Stimulated activated CD4-positive, alpha-beta T cell treated with anti-CD3 and anti-CD28 coated beads, Interleukin-12 subunit alpha, Interleukin-12 subunit beta, amount 100 ng/mL, for 48 hours (primary cell): ENCODE data around the gene RASGEF1B.
"Not testable (repeated sequence)": the region's sequence is repeated elsewhere in the genome, so short reads cannot be mapped to it uniquely, and the experiment has no call there.

Source experiments
- DNase-seq, 3 donors: peaks; one replicate each; pipeline ENCODE4 v3.0.0-alpha.2; 2020; ENCODE audit warnings: low read depth in 2 of 3, low spot score in 1 of 3

The RASGEF1B gene

DNA sequence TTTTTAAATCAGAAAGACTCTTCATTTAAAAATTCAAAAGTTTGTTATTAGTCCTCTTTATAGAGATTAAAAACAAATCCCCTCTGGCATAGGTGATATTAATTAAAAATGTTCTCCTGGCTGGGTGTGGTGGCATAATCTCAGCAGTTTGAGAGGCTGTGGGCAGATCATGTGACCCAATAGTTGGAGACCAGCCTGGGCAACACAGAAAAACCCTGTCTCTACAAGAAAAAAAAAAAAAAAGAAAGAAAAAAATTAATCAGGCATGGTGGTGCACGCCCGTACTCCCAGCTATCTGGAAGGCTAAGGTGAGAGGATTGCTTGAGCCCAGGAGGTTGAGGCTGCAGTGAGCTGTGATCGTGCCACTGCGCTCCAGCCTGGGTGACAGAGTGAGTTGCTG is 38.9 kb downstream of the RASGEF1B start:
- DNase-seq = no peak

DNA sequence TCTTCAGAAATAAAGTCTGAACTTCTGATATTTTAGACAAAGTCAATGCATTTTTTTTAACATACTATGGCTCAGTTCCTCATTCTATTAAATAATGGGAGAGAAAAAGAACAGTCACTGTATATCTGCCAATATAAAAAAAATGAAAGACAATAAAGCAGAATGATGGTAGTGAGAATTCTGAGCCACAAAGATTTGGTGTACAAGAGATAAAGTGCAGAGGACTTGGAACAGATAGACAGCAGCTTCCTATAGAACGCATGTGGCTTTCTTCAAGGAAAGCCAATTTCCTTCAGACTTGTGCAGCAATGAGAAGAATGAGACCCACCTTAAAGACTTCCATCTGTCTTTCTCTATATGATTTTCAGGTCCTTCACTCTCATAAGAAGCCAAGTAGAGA is 39.7 kb downstream of the RASGEF1B start:
- DNase-seq = no peak

DNA sequence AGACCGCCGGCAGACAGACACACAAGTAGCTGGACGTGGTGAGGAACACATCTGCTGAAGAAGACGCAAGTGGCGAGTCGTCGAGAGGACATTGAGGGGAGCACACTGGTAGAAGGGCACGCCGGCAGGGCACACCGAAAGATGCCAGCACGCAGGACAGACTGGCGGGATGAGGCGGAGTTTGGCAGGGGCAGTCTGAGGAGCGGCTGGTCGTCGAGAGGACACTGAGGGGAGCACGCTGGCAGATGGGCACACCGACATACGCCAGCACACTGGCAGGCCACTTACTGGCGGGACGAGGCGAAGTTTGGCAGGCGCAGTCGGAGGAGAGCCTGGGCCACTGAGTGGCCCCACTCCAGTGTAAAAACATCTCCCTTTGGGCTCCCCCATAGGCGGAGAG is 42.1 kb downstream of the RASGEF1B start:
- DNase-seq = no peak

DNA sequence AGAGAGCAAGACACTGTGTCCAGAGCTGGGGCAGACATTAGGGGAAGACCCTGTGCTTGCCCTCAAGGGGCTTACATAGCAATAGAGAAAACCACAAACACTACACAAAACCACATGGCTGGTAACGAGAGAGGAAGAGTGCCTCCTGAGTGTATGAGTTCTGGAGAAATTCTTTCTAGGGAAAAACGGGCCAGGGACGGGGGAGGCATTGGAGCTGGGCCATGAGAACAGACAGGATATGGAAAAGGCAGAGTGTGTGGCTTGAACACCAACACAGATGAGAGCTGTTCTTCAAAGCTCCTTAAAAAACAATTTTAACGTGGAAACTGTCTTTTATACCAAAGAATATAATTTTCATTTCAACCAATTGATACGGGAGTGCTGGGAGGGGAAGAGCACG is 42.7 kb downstream of the RASGEF1B start:
- no peak for DNase-seq

DNA sequence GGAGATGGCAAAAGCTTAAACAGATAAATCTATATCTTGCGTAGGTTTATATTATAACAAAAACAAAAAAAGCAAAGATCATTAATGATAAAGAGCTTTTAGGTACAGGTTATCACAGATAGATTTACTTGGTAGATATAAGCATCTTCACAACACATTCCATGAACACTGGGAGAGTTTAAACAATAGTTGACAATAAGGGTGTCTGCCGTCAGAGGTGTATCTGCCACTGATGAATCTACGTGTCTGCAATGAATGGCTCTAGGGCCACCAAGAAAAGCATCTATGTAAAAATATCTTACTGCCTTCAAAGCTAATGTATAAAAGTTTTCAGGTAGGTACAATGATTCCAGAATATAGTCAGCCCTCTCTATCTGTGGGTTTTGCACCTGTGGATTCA is 43.7 kb downstream of the RASGEF1B start:
- no peak for DNase-seq

DNA sequence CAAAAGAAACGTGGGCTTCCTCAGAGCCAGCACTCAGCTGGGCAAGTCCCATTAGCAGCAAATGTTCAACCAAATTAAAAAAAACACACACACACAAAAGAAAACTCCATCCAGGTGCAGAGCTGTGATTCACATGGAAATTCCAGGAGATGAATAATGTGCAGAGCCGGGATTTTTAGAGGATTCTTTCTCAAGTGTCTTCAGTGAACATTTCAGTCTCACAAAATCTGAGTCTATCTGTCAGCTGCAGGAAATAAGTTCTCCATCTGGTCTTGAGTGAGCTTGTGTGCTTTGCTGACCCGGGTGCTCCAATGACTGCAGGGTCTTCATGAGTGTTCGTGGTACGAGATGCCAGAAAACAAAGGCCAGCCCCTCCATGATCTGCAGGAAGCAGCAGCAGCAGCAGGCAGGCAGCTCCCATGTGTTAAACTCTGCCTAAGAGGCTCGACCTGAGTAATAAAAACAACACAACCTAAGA is 44.3 kb downstream of the RASGEF1B start:
- no peak for DNase-seq

DNA sequence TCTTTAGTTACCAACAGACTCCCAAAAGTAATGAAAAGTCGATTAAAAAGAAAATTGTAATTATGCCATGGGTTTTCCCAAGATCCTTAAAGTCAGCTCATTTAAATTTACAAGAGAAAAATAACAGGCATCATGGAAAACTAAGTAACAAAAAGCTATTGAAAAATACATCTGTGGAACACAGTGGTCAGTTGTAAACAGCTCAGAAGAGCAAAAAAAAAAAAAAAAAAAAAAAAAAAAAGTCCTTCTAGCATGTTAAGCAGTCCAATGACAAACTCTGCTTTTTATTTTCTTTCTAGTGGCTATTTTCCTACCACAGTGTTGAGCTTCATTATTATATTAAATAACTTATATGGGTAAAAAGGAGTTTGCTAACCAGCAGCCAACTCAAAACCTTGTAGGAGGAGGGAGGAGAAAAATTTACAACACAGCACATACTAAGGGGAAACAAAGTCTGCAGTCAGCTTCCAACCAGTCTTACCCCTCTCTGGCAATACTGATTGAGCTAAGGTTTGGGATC is 44.9 kb downstream of the RASGEF1B start:
- DNase-seq = no peak

DNA sequence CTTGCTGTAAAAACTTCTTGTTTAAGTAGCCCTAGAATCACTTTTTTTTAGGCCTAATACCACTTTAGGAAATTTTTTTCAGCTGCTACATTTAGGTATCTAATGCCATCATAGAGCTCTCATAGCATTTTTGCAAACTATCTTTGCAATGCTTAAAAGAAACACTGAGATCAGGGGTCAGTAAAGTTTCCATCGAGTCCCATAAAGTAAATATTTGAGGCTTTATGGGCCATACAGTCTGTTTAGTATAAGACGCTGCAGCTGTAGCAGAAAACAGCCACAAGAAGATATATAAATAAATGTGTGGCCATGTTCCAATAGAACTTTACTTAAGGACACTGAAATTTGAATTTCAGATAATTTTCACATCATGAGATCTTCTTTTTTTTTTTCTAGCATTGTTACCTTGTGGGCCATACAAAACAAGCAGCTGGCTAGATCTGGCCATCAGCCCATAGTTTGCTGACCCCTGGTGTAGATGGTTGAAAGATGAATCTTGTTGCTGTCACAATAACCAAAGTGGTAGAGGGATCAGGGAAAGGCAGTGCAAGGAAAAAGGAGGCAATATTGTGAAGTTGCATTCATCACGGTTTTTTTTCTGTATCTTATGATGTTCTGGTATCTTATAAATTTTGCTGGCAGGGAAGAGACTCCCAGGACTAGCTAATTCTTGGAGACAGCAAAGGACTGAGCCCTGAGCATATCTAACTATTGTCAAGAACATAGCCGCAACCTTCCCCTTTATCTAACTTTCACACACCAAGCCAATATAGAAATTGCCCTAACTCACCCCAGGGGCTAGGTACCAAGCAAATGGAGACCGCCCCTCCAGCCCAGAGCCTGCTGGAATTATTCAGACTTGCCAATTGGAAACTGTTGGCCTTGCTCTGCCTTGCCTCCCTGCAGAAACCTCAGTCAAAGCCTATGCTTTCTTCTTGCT is 46.6 kb downstream of the RASGEF1B start:
- no peak for DNase-seq

DNA sequence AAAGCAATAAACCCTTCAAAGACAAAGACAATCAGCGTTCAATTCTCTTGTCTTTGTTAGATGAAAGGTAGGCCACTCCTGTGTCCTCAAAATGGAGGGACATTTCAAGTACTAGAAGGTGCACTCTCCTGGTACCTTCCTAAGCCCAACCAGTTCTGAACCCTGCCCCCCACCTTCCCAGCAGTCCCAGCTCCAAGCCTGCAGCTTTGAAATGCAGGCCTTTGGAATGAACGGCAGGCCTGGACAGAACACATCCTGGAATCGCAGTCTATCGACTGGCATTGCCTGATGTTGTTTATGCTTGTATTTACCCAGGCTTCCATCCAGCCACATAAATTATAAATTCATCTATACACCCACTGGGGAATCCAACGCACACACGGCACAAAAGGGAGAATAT is 47.4 kb downstream of the RASGEF1B start:
- no peak for DNase-seq

DNA sequence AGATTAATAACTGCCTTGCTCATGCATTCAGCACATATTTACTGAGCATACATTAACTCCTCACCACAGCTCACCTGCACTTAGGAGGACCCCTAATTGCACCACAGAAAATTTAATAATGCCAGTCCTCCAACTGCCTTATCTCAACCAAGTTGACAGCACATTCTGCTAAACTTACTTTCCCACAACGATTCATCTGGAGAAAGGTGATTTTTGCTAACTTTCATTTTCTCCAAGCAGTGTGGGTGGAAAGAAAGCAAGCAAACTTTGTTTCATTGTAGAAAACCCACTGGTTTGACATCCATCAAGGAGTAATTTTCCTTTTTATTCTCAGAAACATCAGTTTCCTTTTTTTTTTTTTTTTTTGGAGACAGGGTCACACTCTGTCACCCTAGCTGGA is 49.1 kb downstream of the RASGEF1B start:
- DNase-seq = peak in 1 of 3 donors; percentile 4

DNA sequence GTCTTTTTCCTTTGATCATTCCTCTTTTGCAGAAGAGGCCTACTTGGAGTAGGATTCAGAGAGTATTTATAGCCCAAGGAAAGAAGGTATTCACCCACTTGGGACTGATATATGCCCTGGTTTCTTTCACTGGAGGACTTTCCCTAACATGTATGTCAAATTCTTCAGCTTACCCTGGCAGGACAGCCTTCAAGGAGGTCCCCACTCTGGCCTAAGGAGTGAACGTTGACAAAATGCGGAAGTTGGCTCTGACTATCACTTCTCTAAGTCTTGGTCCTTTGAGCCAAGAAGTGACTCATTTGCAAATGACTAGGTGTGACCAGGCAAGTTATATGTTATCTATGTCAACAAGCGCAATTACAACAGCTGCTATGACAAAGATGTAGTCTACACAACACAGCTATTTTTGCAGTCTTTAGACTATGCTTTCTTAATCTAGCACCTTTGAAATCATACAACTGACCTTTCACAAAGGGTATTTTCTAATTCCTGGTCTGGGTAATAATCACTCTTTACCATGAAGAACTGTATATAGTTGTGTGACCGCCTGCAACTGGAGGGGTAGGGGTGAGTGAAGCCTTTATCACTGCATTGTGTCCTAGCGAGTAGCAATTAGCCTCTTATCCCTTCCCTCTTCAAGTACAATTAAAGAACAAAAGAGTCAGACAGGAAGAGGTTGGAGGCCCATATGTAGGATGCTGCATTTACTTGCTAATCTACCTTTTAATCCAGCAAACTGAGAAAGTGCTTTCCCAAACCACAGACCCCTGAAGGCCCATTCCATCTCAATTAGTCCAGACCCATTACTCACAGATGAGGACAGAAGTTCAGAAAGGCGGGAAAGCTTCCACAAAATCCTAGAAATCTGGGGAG is 50.1 kb downstream of the RASGEF1B start:
- no peak for DNase-seq

DNA sequence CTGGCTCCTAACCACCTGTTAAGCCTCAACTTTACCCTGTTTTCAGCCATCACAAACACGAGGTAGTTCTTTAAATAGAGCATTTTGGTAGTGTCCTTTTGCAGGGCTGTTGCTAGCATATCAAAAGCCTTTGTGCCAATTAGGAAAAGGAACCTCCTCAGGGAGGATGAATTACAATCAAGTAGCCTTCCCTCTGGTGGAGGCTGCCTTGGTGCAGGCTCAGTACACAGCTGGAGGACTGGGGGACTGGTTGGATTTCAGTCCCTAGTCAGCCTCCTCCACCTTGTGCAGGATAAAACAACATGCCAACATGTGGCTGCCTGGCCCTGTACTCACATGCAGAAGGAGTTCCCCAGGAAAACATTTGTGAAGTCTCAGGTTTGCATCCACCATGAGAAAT is 53.1 kb downstream of the RASGEF1B start:
- DNase-seq = no peak

DNA sequence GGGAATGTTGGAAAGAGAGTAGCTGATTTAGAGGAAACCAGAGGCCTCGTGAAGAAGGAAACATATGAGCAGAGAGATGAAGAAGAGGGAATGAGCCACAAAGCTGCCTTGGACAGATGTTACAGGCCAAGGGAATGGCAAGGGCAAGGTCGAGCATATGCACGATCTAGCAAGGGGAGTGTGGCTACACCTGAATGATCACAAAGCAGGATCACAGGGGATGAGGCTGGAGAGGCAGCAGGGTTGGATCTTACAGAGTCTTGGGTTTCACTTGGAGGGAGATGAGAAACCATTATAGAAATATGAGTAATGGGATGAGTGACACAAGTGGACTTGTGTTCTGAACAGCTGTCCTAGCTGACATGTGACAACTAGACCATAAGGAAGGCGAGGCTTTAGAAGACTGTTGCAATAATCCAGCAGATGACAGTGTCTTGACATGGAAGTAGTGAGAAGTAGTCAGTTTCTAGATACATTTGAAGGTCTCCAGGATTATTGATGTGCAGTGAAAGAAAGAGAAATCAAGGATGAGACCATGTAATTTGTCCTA is 58.7 kb downstream of the RASGEF1B start:
- DNase-seq = no peak

DNA sequence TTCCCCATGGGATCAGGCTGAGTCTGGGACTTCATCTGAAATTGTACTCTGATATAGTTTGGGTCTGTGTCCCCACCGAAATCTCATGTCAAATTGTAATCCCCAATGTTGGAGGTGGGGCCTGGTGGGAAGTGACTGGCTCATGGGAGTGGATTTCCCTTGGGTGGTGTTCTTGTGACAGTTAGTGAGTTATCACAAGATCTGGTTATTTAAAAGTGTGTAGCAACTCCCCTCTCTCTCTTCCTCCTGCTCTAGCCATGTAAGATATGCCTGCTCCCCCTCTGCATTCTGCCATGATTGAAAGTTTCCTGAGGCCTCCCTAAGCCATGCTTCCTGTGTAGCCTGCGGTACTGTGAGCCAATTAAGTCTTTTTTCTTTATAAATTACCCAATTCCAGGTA is 61.0 kb downstream of the RASGEF1B start:
- DNase-seq = no peak

DNA sequence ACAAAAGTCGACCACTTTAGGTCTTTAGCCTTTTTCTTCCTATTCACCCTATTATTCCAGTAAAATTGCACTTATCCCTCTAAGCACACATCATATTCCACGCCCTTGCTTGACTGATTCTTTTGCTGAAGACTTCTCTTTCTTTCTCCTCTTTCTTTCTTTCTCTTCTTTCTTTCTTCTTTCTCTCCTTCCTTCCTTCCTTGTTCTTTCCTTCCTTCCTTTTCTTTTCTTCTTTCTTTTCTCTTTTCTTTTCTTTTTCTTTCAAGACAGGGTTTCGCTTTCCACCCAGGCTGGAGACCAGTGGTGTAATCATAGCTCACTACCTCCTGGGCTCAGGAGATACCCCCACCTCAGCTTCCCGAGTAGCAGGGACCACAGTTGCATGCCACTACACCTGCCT is 61.9 kb downstream of the RASGEF1B start:
- no peak for DNase-seq

DNA sequence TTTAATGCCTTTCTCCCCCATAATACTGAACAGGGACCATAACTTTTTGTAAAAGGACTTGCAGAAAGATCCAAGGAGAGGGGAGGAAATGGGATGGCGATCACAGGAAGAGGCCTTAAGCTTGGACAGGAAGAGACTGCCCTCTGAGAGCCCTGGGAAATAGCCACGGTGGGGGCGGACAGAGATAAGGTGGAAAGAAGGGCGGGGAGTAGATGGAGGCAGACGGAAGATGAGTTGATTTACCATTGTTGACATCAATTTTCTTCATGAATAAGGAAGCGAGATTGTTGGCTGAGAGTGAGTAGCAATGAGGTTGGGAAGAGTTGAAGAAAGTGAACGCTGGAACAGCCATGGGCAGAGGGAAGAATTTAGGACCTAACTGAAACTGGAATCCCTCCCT is 63.4 kb downstream of the RASGEF1B start:
- no peak for DNase-seq

DNA sequence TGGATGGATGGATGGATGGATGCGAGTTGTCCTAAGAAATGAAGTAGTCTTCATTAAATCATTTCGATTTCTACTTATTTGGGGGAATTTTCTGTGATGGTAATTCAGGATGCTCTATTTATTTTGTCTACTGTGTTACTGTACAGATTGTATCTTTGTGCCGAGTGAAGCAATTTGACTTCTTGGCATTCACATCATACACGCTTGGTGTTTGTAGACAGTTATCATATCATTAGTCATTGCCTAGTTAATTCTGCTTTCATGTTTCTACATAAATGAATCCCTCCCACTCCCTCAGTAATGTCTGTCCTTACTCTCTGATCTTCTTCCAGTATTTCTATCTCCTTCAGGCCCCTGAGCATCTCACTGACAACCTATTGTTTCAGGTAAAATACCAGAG is 64.0 kb downstream of the RASGEF1B start:
- no peak for DNase-seq

DNA sequence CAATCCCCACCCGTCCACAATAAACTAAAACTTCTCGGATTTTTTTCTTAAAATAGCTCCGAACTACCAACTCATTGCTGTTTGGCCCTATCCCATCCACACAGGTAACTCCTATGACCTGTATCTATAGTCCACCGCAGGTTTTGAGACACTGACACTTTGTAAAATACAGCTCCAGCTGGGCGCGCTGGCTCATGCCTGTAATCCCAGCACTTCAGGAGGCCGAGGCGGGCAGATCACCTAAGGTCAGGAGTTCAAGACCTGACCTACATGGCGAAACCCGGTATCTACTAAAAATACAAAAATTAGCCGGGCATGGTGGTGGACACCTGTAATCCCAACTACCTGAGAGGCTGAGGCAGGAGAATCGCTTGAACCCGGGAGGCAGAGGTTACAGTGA is 65.2 kb downstream of the RASGEF1B start:
- not testable (repeated sequence) for DNase-seq

DNA sequence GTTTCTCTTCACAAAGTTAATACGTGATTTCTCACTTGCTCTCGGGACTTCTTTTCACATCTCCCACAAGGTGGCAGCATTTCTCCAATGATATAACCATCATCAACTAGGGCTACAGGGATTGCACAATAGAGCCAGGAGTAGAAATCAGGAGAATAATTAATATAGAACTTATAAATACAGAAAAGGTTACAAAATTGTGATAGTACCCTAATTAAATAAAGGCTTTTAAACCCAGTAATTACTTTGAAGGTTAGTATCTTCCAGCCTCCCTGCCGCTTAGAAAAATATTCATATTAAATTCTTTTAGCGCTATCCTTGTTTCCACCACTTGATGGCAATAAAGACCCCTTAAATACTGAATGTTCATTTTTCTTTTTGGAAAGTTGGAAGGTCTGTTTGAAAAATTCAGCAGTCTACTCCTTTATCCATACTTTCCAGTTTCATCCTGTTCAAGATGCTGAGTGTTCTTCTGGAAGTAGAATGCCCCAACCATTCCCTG is 65.8 kb downstream of the RASGEF1B start:
- peak in 2 of 3 donors; percentile 3 to 63 for DNase-seq

DNA sequence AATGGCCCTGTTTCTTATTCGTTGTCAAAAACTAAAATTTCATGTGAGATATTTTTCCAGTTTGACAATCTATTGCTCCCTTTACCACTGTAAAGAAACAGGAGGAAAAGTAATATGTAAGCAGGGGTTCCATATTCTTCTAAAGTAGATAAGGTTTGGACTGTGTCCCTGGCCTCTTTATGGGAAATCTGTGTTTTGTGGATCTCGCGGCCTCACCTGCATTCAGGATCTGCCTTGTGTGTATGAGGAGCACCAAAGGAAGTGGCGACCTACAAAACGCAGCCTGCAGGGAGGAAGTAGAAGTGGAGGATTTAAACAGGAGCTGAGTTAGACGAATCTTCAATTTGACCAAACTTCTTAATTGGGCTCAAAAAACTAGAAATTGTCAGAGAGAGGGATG is 67.0 kb downstream of the RASGEF1B start:
- DNase-seq = no peak

DNA sequence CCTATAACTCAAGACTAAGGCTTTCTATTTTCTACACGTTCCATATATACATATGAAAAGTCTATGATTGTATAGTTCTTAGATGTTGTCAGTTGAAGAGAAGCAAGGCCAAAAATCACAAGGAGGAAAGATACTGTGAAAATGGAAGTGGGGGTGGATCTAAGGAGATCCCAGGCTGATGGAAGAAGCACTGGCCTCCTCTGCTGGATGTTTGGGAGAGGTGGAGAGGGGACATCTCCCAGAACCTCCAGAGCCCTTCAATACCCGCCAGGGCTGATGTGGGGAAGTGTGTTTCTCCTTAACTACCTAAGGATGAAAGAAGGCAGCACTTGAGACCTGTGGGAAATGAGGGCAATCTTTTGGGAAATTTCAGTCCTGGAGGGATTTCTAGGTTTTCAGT is 67.4 kb downstream of the RASGEF1B start:
- no peak for DNase-seq
